Thyroid gland (tissue), 4 donors: ENCODE results near the gene RHOV. TPM values are rescaled to one million over a fixed set of nuclear protein-coding genes. Genes with fewer than 3 reads are reported as not detected.

Experiments
- DNase-seq, 2 donors: peaks; one replicate each; pipeline ENCODE4 v3.0.0-alpha.2; 2019
- H3K27ac ChIP-seq, 3 donors: fragments of 200-600 bp; sonication (generic); 1 replicate in 2 of 3; 2 replicates in 1 of 3; pipeline ENCODE4 v1.5.1; 2016 to 2019; ENCODE audit warnings: mild to moderate bottlenecking in 1 of 3, moderate library complexity in 1 of 3
- H3K27me3 ChIP-seq: fragments of 200-600 bp; sonication (generic); one replicate; pipeline ENCODE4 v1.5.1; 2019
- H3K36me3 ChIP-seq, 2 donors: fragments of 200-600 bp; sonication (generic); one replicate each; pipeline ENCODE4 v1.5.1; 2016 to 2019
- H3K4me1 ChIP-seq, 2 donors: fragments of 200-600 bp; sonication (generic); one replicate each; pipeline ENCODE4 v1.5.1; 2017 to 2019
- H3K4me3 ChIP-seq, 3 donors: fragments of 200-600 bp; sonication (generic); replicated peaks in 1 of 3; 1 replicate in 2 of 3; 2 replicates in 1 of 3; pipeline ENCODE4 v1.5.1; 2016; ENCODE audit warnings: mild to moderate bottlenecking in 1 of 3
- H3K9me3 ChIP-seq: fragments of 200-600 bp; sonication (generic); one replicate; pipeline ENCODE4 v1.5.1; 2017
- POLR2A ChIP-seq, 2 donors: fragments of 450-650 bp; IDR thresholded peaks; one replicate each; pipeline ENCODE4 v1.6.1; 2017; ENCODE audit warnings: antibody characterized with exemption in 2 of 2, mild to moderate bottlenecking in 2 of 2, moderate library complexity in 1 of 2
- WGBS, 2 donors: methylation state at CpG; one replicate each; pipeline ENCODE4 v1.1.5; 2017; 5-methylcytosine and 5-hydroxymethylcytosine counted together
- intact Hi-C: fragments of 100-400 bp; cut with DNase I; formaldehyde crosslinking; loops from one replicate; pipeline ENCODE4 v1.15.1; 2023
- small RNA-seq: library from RNA; depleted of rRNA; stranded (forward); fragments of <200 nt; gene quantifications from one replicate; pipeline ENCODE3, GENCODE V24; 2016
- total RNA-seq, 4 donors: library from RNA; depleted of rRNA; stranded (reverse); fragments of >200 nt; gene quantifications; one replicate each; pipeline ENCODE4 v1.2.3, GENCODE V29; 2016
- TF ChIP-seq, protein P1 (sequence below), 6 experiments: fragments of 200-600 bp in 3 of 6; fragments of 450-650 bp in 3 of 6; sonication (generic) in 3 of 6; IDR thresholded peaks; one replicate each; pipeline ENCODE4 v1.5.1; 2016 to 2019; ENCODE audit warnings: antibody characterized with exemption in 6 of 6, mild to moderate bottlenecking in 2 of 6, inconsistent platforms in 1 of 6, moderate library complexity in 1 of 6

RHOV gene
- total RNA-seq, 4 donors from 2014 or later = 0.29 TPM; not detected in 3

DNA sequence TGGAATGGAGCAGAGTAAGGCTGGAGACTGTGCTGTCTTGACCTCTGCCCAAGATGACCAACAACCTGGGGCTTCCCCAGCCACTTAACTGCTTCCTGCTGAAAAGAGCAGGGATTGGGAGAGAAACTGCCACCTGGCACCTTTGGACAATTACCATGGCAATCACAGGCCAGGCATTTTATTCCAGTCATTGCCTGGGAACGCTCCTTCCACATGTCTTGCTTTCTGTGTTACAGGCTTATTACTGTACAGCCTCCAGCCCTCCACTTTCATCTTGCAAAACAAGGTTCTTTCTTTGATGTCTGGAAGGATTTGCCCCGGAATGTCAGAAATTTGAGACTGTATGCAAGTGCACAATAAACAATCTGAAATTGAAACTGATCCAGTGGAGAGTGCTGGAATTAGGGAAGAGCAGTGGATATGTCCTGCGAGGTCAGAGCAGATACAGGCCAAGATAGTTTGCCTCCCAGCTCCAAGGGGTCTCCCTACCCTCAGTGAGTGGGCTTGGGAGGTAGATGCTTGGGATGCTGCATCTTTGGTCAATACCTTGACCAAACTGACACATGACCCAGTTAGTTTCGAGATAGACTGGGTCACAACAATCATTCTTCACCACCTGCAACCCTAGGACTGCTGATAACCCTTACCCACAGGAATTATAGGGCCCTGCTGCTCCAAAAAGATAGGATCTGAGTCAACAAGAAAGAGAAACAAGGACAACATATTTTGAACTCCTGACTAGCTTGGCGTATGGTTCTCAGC is 48.2 kb downstream of the RHOV start:
- DNase-seq = peak in 1 of 2 donors; percentile 21

GRCh38 chr15:40823572-40824343 is 50.3 kb downstream of the RHOV start:
- H3K9me3 ChIP-seq = no peaks in the 10 kb centered on the region
- H3K27me3 ChIP-seq = no peaks in the 10 kb centered on the region
- DNase-seq = no peak
- no peaks in the 10 kb centered on the region for H3K36me3 ChIP-seq
- H3K27ac ChIP-seq = no peak overlapping the region
- peaks cover 0 to 11% of the 10 kb centered on the region in 2 donors for H3K4me1 ChIP-seq
- 88 to 95% methylated on average over 1 of the region's 1 CpG for WGBS, 2 donors
- H3K4me3 ChIP-seq = no peak overlapping the region
- intact Hi-C loops = no loop called here
- TF ChIP-seq, protein P1, sequence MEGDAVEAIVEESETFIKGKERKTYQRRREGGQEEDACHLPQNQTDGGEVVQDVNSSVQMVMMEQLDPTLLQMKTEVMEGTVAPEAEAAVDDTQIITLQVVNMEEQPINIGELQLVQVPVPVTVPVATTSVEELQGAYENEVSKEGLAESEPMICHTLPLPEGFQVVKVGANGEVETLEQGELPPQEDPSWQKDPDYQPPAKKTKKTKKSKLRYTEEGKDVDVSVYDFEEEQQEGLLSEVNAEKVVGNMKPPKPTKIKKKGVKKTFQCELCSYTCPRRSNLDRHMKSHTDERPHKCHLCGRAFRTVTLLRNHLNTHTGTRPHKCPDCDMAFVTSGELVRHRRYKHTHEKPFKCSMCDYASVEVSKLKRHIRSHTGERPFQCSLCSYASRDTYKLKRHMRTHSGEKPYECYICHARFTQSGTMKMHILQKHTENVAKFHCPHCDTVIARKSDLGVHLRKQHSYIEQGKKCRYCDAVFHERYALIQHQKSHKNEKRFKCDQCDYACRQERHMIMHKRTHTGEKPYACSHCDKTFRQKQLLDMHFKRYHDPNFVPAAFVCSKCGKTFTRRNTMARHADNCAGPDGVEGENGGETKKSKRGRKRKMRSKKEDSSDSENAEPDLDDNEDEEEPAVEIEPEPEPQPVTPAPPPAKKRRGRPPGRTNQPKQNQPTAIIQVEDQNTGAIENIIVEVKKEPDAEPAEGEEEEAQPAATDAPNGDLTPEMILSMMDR (IDR thresholded peaks at IDR 0.05) = no peak
- TF ChIP-seq POLR2A (IDR thresholded peaks at IDR 0.05) = no peak

More for the DNA sequence above, 48.2 kb downstream of the RHOV start:
- Histone ChIP-seq H3K9me3 (no peaks in the 10 kb centered on the region), H3K36me3 (no peaks in the 10 kb centered on the region), H3K27me3 (no peaks in the 10 kb centered on the region), H3K4me1 (peaks cover 0 to 11% of the 10 kb centered on the region in 2 donors), H3K27ac (no peak overlapping the region), H3K4me3 (no peak overlapping the region)
- TF ChIP-seq, protein P1 (IDR thresholded peaks at IDR 0.05) = no peak
- no peak for TF ChIP-seq POLR2A (IDR thresholded peaks at IDR 0.05)
- WGBS, 2 donors = 73 to 74% methylated on average over 5 of the region's 5 CpGs
- intact Hi-C loops = no loop called here

Small RNA genes lying within 50 kb of the gene (small RNA-seq; reads per million reads assigned to genes)
- not detected for gene AC025166.1

Other genes starting within 250 kb of the RHOV start
- gene RAD51, start 179.1 kb downstream of the RHOV start, total RNA-seq = 1 to 10 TPM in 1 of 4 donors, under 1 TPM in 1, not detected in 2; 0.40 to 1.4 TPM
- gene RMDN3, start 119.0 kb downstream of the RHOV start, total RNA-seq = 10 to 100 TPM; 29.2 to 39.8 (median 31.7) TPM
- gene GCHFR, start 110.2 kb downstream of the RHOV start, total RNA-seq = 10 to 100 TPM; 17.1 to 73.4 (median 34.7) TPM
- under 1 TPM in 3 of 4 donors, not detected in 1; 0.13 to 0.79 (median 0.22) TPM for gene C15orf62, start 104.3 kb downstream of the RHOV start, total RNA-seq
- 10 to 100 TPM; 21.7 to 37.8 (median 22.3) TPM for gene ZFYVE19, start 67.1 kb downstream of the RHOV start, total RNA-seq
- 10 to 100 TPM; 21.6 to 51.9 (median 45.8) TPM for gene DNAJC17, start 66.8 kb downstream of the RHOV start, total RNA-seq
- gene PPP1R14D, start 45.5 kb downstream of the RHOV start, total RNA-seq = not detected
- 100 to 1,000 TPM in 2 of 4 donors, 10 to 100 TPM in 2; 84.3 to 143 (median 113) TPM for gene SPINT1, start 30.2 kb downstream of the RHOV start, total RNA-seq
- gene VPS18, start 20.2 kb upstream of the RHOV start, total RNA-seq = 10 to 100 TPM; 29.2 to 43.6 (median 37.2) TPM
- 10 to 100 TPM in 3 of 4 donors, 1 to 10 TPM in 1; 6.8 to 27.1 (median 10.8) TPM for gene DLL4, start 55.1 kb upstream of the RHOV start, total RNA-seq
- 1 to 10 TPM; 1.1 to 3.1 (median 1.8) TPM for gene CHAC1, start 79.2 kb upstream of the RHOV start, total RNA-seq
- gene INO80, start 242.0 kb upstream of the RHOV start, total RNA-seq = 10 to 100 TPM; 23.2 to 42.6 (median 36.4) TPM